SK-N-MC (cell line): Measurements from ENCODE around the gene NDRG3.

Source experiments
- EZH2 ChIP-seq: fragments of 200-600 bp; sonication (generic); IDR thresholded peaks from one replicate; pipeline ENCODE4 v1.6.1; 2017; ENCODE audit warnings: antibody characterized with exemption
- POLR2AphosphoS5 ChIP-seq: IDR thresholded peaks from 2 replicates; pipeline ENCODE4 v1.6.1; 2012; ENCODE audit warnings: mild to moderate bottlenecking, low read depth, low read length, borderline replicate concordance

GRCh38 chr20:36654506-36654905 lies 91.4 kb downstream of the NDRG3 start:
- TF ChIP-seq EZH2 = no peak
- no peak for TF ChIP-seq POLR2AphosphoS5
